ENCODE measurements around the gene PREX1.

Gene PREX1

GRCh38 chr20:48791014-48791413, 36.8 kb downstream of the PREX1 start:
- no peak for TF ChIP-seq SUZ12 (IDR thresholded peaks at IDR 0.05; ENCODE audit: extremely low read depth, insufficient read depth, insufficient read length)
- Histone ChIP-seq H3K27me3 (ENCODE audit: insufficient read depth, insufficient read length) (no peaks in the 10 kb centered on the region), H3K9ac (ENCODE audit: insufficient read length, low read depth) (peak overlapping the region; percentile 46), H3K4me3 (ENCODE audit: insufficient read length, low read depth) (no peak overlapping the region), H3K36me3 (ENCODE audit: insufficient read depth, insufficient read length, low read length) (no peaks in the 10 kb centered on the region), H3K4me1 (ENCODE audit: insufficient read depth, insufficient read length) (peaks cover 22% of the 10 kb centered on the region), H3K9me3 (ENCODE audit: insufficient read depth, low read length) (no peaks in the 10 kb centered on the region)
- DNase-seq (ENCODE audit: low read depth, low spot score): no peak

GRCh38 chr20:48790473-48791003, 37.3 kb downstream of the PREX1 start:
- H3K4me1 ChIP-seq (ENCODE audit: insufficient read depth, insufficient read length): peaks cover 22% of the 10 kb centered on the region
- H3K9me3 ChIP-seq (ENCODE audit: insufficient read depth, low read length): no peaks in the 10 kb centered on the region
- H3K4me3 ChIP-seq (ENCODE audit: insufficient read length, low read depth): no peak overlapping the region
- TF ChIP-seq ZNF274 (IDR thresholded peaks at IDR 0.05; ENCODE audit: low read depth, low read length) (no peak), YY1 (IDR thresholded peaks at IDR 0.05; ENCODE audit: insufficient read depth, insufficient read length) (no peak), SUZ12 (IDR thresholded peaks at IDR 0.05; ENCODE audit: extremely low read depth, insufficient read depth, insufficient read length) (no peak)
- H3K27me3 ChIP-seq (ENCODE audit: insufficient read depth, insufficient read length): no peaks in the 10 kb centered on the region
- no peak for DNase-seq (ENCODE audit: low read depth, low spot score)
- H3K9ac ChIP-seq (ENCODE audit: insufficient read length, low read depth): peak overlapping the region; percentile 46
- H3K36me3 ChIP-seq (ENCODE audit: insufficient read depth, insufficient read length, low read length): no peaks in the 10 kb centered on the region

GRCh38 chr20:48789781-48790472, 37.9 kb downstream of the PREX1 start:
- no peak overlapping the region for H3K9ac ChIP-seq (ENCODE audit: insufficient read length, low read depth)
- no peaks in the 10 kb centered on the region for H3K27me3 ChIP-seq (ENCODE audit: insufficient read depth, insufficient read length)
- no peak overlapping the region for H3K4me3 ChIP-seq (ENCODE audit: insufficient read length, low read depth)
- peaks cover 22% of the 10 kb centered on the region for H3K4me1 ChIP-seq (ENCODE audit: insufficient read depth, insufficient read length)
- no peaks in the 10 kb centered on the region for H3K9me3 ChIP-seq (ENCODE audit: insufficient read depth, low read length)
- no peaks in the 10 kb centered on the region for H3K36me3 ChIP-seq (ENCODE audit: insufficient read depth, insufficient read length, low read length)
- no peak for DNase-seq (ENCODE audit: low read depth, low spot score)
- TF ChIP-seq YY1 (IDR thresholded peaks at IDR 0.05; ENCODE audit: insufficient read depth, insufficient read length) (no peak), ZNF274 (IDR thresholded peaks at IDR 0.05; ENCODE audit: low read depth, low read length) (no peak), SUZ12 (IDR thresholded peaks at IDR 0.05; ENCODE audit: extremely low read depth, insufficient read depth, insufficient read length) (no peak)

GRCh38 chr20:48789185-48789668, 38.6 kb downstream of the PREX1 start:
- Histone ChIP-seq H3K36me3 (ENCODE audit: insufficient read depth, insufficient read length, low read length) (no peaks in the 10 kb centered on the region), H3K9ac (ENCODE audit: insufficient read length, low read depth) (no peak overlapping the region), H3K4me1 (ENCODE audit: insufficient read depth, insufficient read length) (peaks cover 16% of the 10 kb centered on the region), H3K4me3 (ENCODE audit: insufficient read length, low read depth) (no peak overlapping the region), H3K27me3 (ENCODE audit: insufficient read depth, insufficient read length) (no peaks in the 10 kb centered on the region), H3K9me3 (ENCODE audit: insufficient read depth, low read length) (no peaks in the 10 kb centered on the region)
- DNase-seq (ENCODE audit: low read depth, low spot score): no peak
- TF ChIP-seq YY1 (IDR thresholded peaks at IDR 0.05; ENCODE audit: insufficient read depth, insufficient read length): no peak
- no peak for TF ChIP-seq ZNF274 (IDR thresholded peaks at IDR 0.05; ENCODE audit: low read depth, low read length)
- no peak for TF ChIP-seq SUZ12 (IDR thresholded peaks at IDR 0.05; ENCODE audit: extremely low read depth, insufficient read depth, insufficient read length)

- DNase-seq (ENCODE audit: low read depth, low spot score): no peak
- H3K9me3 ChIP-seq (ENCODE audit: insufficient read depth, low read length): no peaks in the 10 kb centered on the region
- no peaks in the 10 kb centered on the region for H3K36me3 ChIP-seq (ENCODE audit: insufficient read depth, insufficient read length, low read length)
- TF ChIP-seq ZNF274 (IDR thresholded peaks at IDR 0.05; ENCODE audit: low read depth, low read length) (no peak), YY1 (IDR thresholded peaks at IDR 0.05; ENCODE audit: insufficient read depth, insufficient read length) (no peak), SUZ12 (IDR thresholded peaks at IDR 0.05; ENCODE audit: extremely low read depth, insufficient read depth, insufficient read length) (no peak)
- peaks cover 11% of the 10 kb centered on the region for H3K4me1 ChIP-seq (ENCODE audit: insufficient read depth, insufficient read length)
- H3K27me3 ChIP-seq (ENCODE audit: insufficient read depth, insufficient read length): no peaks in the 10 kb centered on the region
- H3K4me3 ChIP-seq (ENCODE audit: insufficient read length, low read depth): no peak overlapping the region
- no peak overlapping the region for H3K9ac ChIP-seq (ENCODE audit: insufficient read length, low read depth)
These were observed 39.2 kb downstream of the PREX1 start for GRCh38 chr20:48788486-48789072.

GRCh38 chr20:48787861-48788375, 39.9 kb downstream of the PREX1 start:
- Histone ChIP-seq H3K36me3 (ENCODE audit: insufficient read depth, insufficient read length, low read length) (no peaks in the 10 kb centered on the region), H3K9me3 (ENCODE audit: insufficient read depth, low read length) (no peaks in the 10 kb centered on the region), H3K9ac (ENCODE audit: insufficient read length, low read depth) (no peak overlapping the region), H3K27me3 (ENCODE audit: insufficient read depth, insufficient read length) (no peaks in the 10 kb centered on the region), H3K4me3 (ENCODE audit: insufficient read length, low read depth) (no peak overlapping the region), H3K4me1 (ENCODE audit: insufficient read depth, insufficient read length) (peaks cover 10% of the 10 kb centered on the region)
- no peak for DNase-seq (ENCODE audit: low read depth, low spot score)
- no peak for TF ChIP-seq YY1 (IDR thresholded peaks at IDR 0.05; ENCODE audit: insufficient read depth, insufficient read length)
- no peak for TF ChIP-seq ZNF274 (IDR thresholded peaks at IDR 0.05; ENCODE audit: low read depth, low read length)

- Histone ChIP-seq H3K36me3 (ENCODE audit: insufficient read depth, insufficient read length, low read length) (no peaks in the 10 kb centered on the region), H3K9ac (ENCODE audit: insufficient read length, low read depth) (peak overlapping the region; percentile 26), H3K27me3 (ENCODE audit: insufficient read depth, insufficient read length) (no peaks in the 10 kb centered on the region), H3K4me3 (ENCODE audit: insufficient read length, low read depth) (no peak overlapping the region), H3K9me3 (ENCODE audit: insufficient read depth, low read length) (no peaks in the 10 kb centered on the region), H3K4me1 (ENCODE audit: insufficient read depth, insufficient read length) (peaks cover 10% of the 10 kb centered on the region)
- no peak for DNase-seq (ENCODE audit: low read depth, low spot score)
- TF ChIP-seq YY1 (IDR thresholded peaks at IDR 0.05; ENCODE audit: insufficient read depth, insufficient read length) (no peak), SUZ12 (IDR thresholded peaks at IDR 0.05; ENCODE audit: extremely low read depth, insufficient read depth, insufficient read length) (no peak), ZNF274 (IDR thresholded peaks at IDR 0.05; ENCODE audit: low read depth, low read length) (no peak)
These were observed 40.7 kb downstream of the PREX1 start for GRCh38 chr20:48786951-48787705.

All from NT2/D1 (cell line).